Pulmonary artery endothelial cell (primary cell): ENCODE data around the gene NPC1L1. TPM values are rescaled to one million over a fixed set of nuclear protein-coding genes. Genes with fewer than 3 reads are reported as not detected.
"Not testable (repeated sequence)": the region's sequence is repeated elsewhere in the genome, so short reads cannot be mapped to it uniquely, and the experiment has no call there.

Experiments used
- DNase-seq: peaks from one replicate; pipeline ENCODE4 v3.0.0-alpha.2; 2011; ENCODE audit warnings: low read depth, low spot score
- total RNA-seq: library from RNA; depleted of rRNA; stranded (reverse); fragments of >200 nt; gene quantifications from 2 replicates; pipeline ENCODE4 v1.2.3, GENCODE V29; 2014

Gene NPC1L1
- total RNA-seq, 1 donor from 2014 or later, result not detected

DNA sequence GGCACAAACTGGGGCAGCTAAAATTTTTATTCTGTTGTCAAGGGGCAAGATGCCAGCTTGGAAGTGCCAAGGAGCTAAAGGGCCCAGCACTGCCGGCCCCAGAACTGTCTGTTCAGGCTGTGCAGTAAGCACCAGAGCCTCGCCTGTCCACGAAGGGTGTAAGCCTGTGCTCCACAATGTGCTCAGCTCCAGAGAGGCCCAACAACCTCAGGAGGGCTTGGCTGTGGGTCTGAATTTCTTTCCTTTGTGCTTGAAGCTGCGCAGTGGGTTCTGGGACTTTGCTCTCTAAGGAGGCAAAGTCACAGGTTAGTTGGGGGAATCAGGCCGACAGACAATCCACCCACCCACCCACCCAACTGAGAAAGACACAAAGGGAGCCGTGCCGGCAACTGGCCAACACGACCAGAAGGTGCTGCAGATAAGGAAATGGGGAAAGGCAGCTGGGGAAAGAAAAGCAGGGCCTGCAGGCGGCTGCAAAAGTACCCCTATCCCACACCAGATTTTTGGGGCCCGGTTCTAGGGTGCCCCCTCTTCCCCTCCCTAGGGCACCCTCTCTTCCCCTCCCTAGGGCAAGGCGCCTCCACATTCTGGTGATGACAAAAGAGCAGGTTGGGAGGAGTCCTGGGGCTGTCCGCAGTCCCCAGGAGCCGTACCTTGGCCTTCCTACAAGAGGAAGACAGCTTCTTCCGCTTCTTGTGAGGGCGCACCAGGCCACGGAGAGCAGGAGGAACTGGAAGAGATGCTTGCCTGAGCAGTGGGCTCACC lies 24.8 kb upstream of the NPC1L1 start:
- no peak for DNase-seq

DNA sequence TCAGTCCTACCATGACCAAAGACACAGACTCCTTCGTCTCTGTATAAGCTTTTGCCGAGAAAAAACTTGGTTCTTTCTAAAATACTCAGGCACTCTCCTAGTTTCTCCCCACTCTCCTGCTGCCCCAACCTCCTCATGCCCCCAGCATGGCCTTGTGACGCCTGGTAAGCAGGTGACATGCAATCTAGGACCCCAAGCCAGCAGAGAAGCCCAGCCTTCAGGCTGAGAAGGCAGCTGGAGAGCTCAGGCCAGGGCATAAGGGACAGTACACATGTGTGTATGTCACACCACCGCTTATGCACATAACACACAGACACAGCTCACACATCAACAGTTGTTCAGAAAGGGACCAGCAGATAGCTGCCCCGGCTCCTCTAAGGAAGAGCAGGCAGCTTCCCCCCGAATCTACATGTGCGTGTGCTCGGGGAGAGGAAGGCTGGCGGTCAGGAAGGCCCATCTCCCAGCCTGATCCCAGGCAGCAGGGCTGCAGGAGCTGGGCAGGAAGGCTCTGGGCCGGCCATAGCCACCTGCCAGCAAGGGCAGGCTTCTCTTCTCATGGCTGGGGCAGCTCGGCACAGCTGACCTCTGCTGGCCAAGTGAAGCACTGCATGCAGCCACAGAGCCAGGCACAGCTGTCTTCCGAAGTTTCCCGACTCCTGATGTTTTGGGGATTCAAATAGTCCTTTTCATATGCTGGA lies 24.1 kb upstream of the NPC1L1 start:
- no peak for DNase-seq

DNA sequence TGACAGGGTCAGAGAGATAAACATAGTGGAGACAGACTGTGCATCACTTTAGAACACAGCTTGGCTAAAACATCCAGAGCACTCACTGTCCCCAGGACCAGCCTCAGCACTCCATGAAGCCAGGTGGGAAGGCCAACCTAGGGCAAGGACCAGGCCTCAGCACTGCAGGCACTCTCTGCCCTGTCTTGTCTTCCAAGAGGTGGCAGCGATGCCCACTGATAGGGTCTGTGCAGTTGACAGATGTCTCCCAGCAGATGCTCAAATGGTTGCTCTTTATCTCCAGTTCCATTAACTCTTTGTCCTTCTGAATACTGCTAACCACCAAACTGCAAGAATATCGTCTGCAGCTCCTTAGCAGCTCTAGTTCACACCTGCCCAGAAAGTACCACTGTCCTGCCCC lies 23.5 kb upstream of the NPC1L1 start:
- DNase-seq, result no peak

DNA sequence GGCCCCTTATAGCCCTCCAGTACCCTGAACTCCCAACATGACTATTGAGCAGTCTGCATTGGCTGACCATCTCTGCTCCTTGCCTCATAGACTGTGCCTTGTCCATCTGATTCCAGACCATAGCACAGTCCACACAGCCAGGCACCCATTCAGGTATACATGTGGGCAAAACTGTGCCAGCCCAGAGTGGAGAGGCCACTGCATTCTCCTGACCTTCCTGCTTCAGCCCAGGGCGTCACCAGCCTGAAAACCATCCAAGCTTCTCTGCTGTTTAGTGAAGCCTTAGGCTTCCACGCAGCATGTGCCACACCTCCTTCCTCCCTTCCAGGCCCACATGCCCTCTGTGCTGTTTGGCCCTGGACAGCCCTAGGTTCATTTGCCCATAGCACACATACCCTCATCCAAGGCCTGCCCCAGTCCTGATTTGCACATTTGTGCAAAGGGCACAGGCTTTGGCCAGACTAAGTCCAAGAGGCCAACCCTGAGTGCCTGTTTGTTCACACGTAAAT lies 22.1 kb upstream of the NPC1L1 start:
- no peak for DNase-seq

DNA sequence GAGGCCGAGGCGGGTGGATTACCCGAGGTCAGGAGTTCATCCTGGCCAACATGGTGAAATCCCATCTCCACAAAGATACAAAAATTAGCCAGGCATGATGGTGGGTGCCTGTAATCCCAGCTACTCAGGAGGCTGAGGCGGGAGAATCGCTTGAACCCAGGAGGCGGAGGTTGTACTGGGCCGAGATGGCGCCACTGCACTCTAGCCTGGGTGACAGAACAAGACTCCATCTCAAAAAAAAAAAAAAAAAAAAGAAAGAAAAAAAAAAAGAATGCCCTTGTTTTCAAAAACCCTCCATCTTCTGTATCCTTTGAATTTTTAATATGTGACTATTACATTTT lies 21.5 kb upstream of the NPC1L1 start:
- not testable (repeated sequence) for DNase-seq

DNA sequence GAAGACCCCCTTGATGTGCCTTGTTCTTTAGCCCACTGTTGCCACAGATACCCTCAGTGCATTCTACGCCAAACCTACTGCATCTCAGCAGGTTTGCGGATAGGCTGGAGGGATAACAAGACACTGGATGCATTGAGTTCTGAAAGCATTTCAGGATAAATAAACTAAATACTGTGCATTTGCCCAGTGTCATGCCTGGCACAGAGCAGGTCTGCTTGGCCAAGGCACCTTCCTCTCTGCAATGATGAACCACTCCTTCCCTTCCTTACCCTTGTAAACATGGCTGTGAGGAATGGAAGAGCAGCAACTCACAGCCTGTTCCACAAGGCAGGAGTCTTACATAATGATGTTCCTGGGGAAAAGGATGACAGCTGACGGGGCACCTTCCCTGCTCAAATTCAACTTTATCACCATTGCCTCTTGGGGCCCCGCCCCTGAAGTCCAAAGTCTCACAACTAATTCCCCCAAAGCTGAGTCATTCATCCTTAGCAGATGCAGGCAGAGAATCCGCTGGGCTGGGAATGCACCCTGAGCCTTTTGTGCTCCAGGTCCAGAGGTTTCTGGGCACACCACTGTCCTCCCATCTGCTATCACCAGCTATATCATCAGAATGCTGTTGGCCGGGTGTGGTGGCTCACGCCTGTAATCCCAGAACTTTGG lies 21.0 kb upstream of the NPC1L1 start:
- DNase-seq, result no peak

DNA sequence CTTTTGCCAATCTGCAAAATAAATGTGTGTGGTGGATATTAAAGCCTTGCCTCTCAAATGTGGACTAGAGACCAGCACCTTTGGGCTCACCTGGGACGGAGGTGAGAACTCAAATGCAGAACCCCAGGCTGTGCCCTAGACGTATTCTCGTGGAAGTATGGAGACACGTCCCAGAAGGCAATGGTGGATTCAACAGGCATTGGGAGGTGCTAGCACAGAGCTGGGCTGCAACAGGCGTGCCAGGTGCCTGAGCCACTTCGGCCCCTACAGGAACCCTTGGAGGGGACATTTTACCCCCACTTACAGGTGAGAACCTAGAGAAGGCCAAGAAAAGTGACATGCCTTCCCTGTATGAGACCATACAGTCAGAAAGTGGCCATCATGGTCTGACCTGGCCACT lies 20.4 kb upstream of the NPC1L1 start:
- no peak for DNase-seq

DNA sequence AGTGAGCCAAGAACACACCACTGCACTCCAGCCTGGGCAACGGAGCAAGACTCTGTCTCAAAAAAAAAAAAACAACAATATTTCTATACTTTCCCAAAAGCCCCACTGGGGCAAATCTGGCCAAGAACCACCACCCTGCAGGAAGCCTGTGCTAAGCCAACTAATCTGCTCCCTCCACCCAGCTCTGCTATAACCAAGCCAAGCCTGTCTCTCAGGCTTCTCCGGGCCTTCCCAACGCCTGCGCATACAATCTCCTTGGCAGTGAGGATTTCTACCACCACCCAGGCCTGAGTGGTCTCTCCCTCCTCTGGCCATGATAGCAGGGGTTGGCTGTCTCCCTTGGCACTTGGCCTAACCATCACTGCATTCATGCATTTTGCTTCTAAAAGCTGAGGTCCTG lies 18.4 kb upstream of the NPC1L1 start:
- no peak for DNase-seq

DNA sequence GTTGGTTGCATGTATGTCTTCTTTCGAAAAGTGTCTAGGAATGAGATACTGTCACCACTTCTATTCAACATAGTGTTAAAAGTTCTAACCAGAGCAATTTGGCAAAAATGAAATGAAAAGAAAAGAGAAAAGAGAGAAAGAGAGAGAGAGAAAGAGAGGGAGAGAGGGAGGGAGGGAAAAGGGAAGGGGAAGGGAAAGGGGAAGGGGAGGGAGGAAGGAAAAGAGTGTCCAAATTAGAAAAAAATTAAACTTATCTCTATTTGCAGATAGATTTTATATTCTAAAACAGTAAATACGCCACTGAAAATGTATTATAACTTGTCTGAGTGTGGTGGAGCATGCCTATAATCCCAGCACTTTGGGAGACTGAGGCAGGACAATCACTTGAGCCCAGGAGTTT lies 16.4 kb upstream of the NPC1L1 start:
- no peak for DNase-seq

DNA sequence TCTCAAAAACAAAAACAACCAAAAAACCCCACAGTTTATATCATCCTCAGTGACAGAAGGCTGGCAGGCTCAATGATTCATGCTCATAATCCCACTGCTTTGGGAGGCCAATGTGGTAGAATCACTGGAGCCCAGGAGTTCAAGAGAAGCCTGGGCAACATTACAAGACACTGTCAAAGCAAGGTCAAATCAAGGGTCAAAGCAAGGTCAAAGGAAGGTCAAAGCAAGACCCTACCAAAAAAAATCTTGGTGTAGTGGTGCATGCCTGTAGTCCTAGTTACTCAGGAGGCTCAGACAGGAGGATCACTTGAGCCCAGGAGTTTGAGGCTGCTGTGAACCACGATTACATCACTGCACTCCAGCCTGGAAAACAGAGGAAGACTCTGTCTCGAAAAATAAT lies 14.2 kb upstream of the NPC1L1 start:
- DNase-seq, result no peak

DNA sequence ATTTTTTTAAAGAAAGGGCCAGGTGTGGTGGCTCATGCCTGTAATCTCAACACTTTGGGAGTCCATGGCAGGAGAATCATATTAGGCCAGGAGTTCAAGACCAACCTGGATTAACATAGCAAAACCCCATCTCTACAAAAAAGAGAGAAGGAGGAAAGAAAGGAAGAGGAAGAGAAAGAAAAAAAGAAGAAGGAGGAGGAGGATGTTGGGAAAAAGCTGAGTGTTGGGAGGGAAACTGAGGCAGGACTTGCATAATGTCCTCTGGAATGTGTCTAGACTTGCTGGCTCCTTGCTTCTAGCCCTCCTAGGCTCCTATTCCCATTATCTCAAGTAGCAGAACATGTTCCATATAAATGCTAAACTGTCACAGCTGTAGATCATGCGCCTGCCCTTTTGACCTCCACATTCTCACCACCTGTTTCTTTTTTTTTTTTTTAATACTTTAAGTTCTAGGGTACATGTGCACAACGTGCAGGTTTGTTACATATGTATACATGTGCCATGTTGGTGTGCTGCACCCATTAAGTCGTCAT lies 11.4 kb upstream of the NPC1L1 start:
- not testable (repeated sequence) for DNase-seq

DNA sequence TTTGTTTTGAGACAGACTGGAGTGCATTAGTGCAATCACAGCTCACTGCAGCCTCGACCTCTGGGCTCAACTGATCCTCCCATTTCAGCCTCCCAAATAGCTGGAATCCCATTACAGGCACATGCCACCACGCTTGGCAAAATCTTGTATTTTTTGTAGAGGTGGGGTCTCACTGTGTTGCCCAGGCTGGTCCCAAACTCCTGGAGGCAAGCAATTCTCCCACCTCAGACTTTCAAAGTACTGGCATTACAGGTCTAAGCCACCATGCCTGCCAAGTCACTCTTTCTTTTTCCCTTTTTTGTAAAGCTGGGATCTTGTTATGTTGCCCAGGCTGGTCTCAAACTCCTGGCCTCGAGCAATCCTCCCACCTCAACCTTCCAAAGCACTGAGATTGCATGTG lies 8.3 kb upstream of the NPC1L1 start:
- no peak for DNase-seq

DNA sequence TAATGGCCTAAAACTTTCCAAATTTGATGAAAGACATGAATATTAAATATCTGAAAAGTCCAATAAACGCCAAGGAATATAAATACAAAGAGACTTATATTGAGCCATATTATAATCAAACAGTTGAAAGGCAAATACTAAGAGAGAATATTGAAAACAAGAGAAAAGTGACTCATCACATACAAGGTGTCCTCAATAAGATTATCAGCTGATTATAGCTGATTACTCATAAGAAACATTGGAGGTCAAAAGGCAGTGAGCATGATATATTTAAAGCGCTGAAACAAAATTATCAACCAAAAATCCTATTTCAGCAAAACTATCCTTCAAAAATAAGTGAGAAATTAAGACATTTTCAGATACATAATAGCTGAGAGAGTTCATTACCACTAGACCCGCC lies 7.8 kb upstream of the NPC1L1 start:
- no peak for DNase-seq

DNA sequence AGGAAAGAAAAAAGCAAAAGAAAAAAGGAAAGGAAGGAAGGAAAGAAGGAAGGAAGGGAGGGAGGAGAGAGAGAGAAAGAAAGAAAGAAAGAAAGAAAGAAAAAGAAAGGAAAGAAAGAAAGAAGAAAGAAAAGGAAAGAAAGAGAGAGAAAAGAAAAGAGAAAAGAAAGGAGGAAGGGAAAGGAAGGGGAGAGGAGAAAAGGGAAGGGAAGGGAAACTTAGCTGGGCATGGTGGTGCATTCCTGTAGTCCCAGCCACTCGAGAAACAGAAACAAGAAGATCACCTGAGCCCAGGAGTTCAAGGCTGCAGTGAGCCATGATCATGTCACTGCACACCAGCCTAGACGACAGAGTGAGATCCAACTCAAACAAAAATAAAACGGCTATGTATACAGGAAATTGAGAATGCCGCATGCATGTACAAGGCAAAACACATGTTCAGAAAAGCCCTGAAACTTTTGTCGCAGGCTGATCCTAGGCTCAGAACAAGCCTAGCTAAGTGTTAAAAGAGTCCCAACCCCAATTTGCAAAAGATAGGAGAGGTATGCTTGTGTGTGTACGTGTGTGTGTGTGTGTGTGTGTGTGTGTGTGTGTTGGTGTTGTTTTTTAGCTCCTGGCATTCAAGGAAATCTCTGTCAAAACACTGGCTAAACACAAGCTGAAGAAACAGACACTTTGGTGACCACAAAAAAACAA lies 6.6 kb upstream of the NPC1L1 start:
- no peak for DNase-seq

DNA sequence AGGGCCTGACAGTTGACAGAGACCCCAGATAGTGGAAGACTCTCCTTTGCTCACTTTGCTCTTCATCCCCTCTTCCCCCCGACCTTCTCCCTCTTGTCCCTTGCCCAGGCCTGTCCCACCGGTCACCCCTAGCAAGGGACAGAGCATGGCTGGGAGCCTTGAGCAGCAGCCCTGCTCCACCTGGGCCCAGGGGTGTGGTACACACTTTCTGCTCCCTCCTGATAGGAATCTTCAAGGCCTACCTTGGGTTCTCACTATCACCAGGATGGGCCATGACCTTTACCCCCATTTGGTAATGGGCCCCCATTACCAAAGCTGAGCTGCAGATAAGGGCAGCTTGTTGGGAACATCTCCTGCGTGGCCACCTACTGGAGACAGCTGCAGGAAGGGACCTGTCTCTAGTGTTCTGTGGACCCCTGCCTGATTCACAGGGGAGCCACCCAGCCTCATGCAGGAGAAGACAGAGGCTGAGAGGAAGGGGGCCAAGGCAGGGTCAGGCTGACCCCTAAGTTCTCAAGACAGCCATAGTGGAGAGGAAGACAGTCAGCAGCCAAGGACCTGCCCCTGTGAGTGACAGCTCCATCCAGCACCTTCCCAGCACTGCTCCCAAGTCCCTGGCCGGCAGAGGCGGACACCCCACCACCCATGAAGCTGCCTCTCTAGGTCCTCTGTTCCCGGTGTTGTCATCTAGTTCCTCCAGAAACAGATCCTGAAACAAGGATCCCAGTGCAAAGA lies 913 bp upstream of the NPC1L1 start:
- no peak for DNase-seq

DNA sequence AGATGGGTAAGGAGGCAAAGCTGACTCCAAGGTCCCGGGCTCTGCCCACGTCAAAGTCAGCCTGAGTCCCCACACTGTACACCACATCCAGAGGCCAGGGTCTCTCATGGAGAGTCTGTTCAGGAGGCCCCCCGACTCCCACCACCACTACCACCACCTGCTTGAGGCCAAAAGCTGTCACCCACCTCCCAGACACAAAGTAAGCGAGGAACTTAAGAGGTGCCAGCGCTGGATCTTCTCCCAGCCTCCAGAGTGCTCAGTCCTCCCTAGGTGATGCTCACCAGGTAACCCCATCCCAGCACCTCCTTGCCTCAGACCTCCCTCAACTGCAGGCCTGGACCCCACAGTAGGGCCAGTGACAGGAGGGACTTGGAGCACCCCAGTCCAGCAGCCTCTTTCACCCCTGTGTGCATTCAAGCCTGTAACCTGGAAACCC lies 520 bp downstream of the NPC1L1 start:
- DNase-seq, result no peak

DNA sequence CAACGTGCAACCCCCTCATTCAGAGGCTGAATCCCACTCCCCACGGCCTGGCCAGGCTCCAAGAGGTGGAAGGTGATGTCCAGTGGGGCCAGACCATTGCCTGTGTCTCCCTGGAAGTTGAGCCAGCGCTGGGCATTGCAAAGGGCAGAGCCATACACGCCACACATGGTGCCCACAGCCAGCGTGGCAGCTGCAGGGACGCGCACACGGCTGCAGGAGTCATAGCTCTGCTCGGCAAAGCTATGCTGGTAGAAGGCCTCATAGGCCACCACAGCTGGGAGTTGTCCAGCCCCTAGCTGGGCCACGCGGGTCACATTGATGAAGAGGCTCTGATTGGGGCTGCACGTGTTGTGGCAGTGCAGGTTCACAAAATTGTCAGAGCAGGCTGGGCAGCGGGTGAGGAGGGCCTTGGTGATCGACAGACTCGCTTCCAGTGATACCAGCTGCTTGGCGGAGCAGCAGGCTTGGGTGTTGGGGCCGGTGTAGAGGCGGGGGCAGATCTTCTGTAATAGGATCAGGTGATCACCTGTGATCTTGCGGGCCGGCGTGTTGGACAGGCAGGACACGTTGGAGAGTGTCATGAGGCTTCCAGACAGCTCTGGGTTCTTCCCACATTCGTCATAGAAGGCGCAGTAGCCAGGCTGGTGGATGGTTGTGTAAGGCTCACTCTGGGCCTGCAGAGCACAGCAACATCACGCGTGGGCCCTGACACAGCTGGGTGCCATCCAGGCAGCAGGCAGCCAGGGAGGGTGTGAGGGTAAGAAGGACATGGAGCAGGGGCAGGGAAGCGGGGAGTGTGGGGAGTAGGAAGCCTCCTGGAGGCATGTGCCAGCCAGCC lies 1.2 kb downstream of the NPC1L1 start:
- no peak for DNase-seq

DNA sequence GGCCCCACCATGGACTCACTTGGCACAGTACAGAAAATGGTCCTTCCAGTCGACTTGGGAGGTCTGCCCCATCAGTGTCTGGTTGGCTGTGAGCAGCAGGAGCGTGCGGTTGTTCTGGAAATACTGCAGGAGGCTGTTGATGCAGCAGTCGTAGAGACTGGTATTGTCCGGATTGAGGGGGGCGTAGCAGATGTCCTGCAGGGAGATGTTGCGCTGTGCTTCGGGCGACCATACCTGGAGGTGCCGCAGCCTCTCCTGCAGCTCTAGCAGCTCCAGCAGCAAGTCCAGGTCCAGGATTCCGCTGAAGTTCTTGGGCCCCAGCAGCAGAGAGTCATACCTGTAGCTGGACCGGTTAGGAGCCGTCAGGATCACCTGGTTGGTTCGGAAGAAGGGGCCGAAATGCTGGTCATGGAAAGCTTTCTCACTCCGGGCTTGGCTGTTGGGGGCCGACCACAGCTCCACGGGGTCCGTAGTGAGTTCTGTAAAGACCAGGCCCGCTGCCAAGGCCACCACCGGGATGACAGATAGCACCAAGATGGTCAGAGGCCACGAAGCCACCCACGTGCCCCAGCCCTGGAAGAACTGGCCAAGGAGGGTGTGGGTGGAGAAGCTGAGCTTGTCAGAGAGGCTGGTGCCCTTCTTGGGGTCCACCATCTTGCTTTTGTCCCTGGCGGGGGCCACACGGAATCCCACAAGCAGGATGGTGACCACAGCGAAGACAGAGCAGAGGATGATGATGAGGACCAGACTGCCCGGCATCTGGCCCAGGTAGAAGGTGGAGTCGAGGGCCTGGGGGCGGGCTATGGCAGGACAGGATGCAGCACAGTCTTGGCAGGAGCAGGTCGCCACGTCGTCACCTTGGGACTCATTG lies 2.1 kb downstream of the NPC1L1 start:
- no peak for DNase-seq
